OCI-M2 (cell line): Measurements from ENCODE around the gene MZT2B.
"Not testable (repeated sequence)": the region's sequence is repeated elsewhere in the genome, so short reads cannot be mapped to it uniquely, and the experiment has no call there.

ENCODE experiments used
- DNase-seq: peaks from one replicate; lab custom pipeline; 2025; ENCODE audit not compliant: unreplicated experiment; lab: John Stamatoyannopoulos, UW

MZT2B gene

GRCh38 chr2:130169896-130170295, 12.2 kb upstream of the MZT2B start:
- DNase-seq, result no peak

- not testable (repeated sequence) for DNase-seq
Measured at GRCh38 chr2:130174866-130175265, 7.2 kb upstream of the MZT2B start.

GRCh38 chr2:130180404-130181324, 1.4 kb upstream of the MZT2B start:
- DNase-seq, result not testable (repeated sequence)

GRCh38 chr2:130181325-130181879, 660 bp upstream of the MZT2B start, which contains the start of gene SMPD4:
Gene SMPD4 (minus strand): TSS chr2:130181602. CDS start chr2:130176592, 5,010 bp downstream.
- peak; percentile 57 for DNase-seq

- DNase-seq, result not testable (repeated sequence)
Measured at GRCh38 chr2:130182826-130183511, 907 bp downstream of the MZT2B start.

GRCh38 chr2:130183512-130184373, 1.7 kb downstream of the MZT2B start:
- DNase-seq, result no peak

- no peak for DNase-seq
Measured at GRCh38 chr2:130185436-130185835, 3.4 kb downstream of the MZT2B start.

GRCh38 chr2:130185896-130186295, 3.8 kb downstream of the MZT2B start:
- no peak for DNase-seq

GRCh38 chr2:130186391-130186790, 4.3 kb downstream of the MZT2B start:
- no peak for DNase-seq

GRCh38 chr2:130187268-130187667, 5.2 kb downstream of the MZT2B start:
- DNase-seq, result no peak

GRCh38 chr2:130187859-130188792, 6.1 kb downstream of the MZT2B start:
- not testable (repeated sequence) for DNase-seq

- not testable (repeated sequence) for DNase-seq
Measured at GRCh38 chr2:130188958-130189357, 6.9 kb downstream of the MZT2B start.

- DNase-seq, result no peak
Measured at GRCh38 chr2:130190237-130190636, 8.2 kb downstream of the MZT2B start.

GRCh38 chr2:130191319-130191718, 9.3 kb downstream of the MZT2B start:
- not testable (repeated sequence) for DNase-seq

- not testable (repeated sequence) for DNase-seq
Measured at GRCh38 chr2:130192451-130192850, 10.4 kb downstream of the MZT2B start.

- DNase-seq, result not testable (repeated sequence)
Measured at GRCh38 chr2:130193824-130194223, 11.8 kb downstream of the MZT2B start.

- DNase-seq, result not testable (repeated sequence)
Measured at GRCh38 chr2:130195089-130195635, 13.1 kb downstream of the MZT2B start.

- not testable (repeated sequence) for DNase-seq
Measured at GRCh38 chr2:130196052-130196451, 14.0 kb downstream of the MZT2B start.

- DNase-seq, result no peak
Measured at GRCh38 chr2:130198343-130198742, 16.3 kb downstream of the MZT2B start, which contains the start of gene TUBA3E. Gene TUBA3E (minus strand): TSS chr2:130198439. CDS start chr2:130198360, 79 bp downstream.
